A673 (cell line): Measurements from ENCODE around the gene SHANK1. TPM values are rescaled to one million over a fixed set of nuclear protein-coding genes. Genes with fewer than 3 reads are reported as not detected.

Experiments used
- BruUV-seq: library from RNA; stranded (reverse); fragments of 400-500 nt; replicated peaks from 2 replicates; lab custom pipeline; 2021; lab: Mats Ljungman, UMichigan
- CTCF ChIA-PET: fragments of 300-600 bp; sonication (Branson Sonifier 250); formaldehyde crosslinking; loops from one replicate; lab custom pipeline; 2022; ENCODE audit warnings: antibody characterized with exemption; lab: Charles Lee
- POLR2A ChIA-PET: fragments of 300-600 bp; sonication (Branson Sonifier 250); formaldehyde crosslinking; loops from one replicate; lab custom pipeline; 2022; ENCODE audit warnings: antibody characterized with exemption; ENCODE audit not compliant: low non-redundant PET; lab: Charles Lee
- DNase-seq: peaks from one replicate; pipeline ENCODE4 v3.0.0-alpha.2; 2015; ENCODE audit warnings: low spot score
- H3K27ac ChIP-seq: fragments of 200-600 bp; sonication (generic); 2 replicates; pipeline ENCODE4 v1.5.1; 2016; ENCODE audit warnings: mixed run types, low read depth, mild to moderate bottlenecking, mixed read lengths, antibody characterized with exemption, low read length; ENCODE audit not compliant: poor library complexity, severe bottlenecking
- H3K27me3 ChIP-seq: fragments of 200-600 bp; sonication (generic); replicated peaks from 2 replicates; pipeline ENCODE4 v1.6.1; 2017; ENCODE audit warnings: mixed run types, low read depth, mild to moderate bottlenecking, mixed read lengths, antibody characterized with exemption, low read length; ENCODE audit not compliant: insufficient read depth, poor library complexity
- H3K36me3 ChIP-seq: fragments of 200-600 bp; sonication (generic); 2 replicates; pipeline ENCODE4 v1.6.1; 2016; ENCODE audit warnings: mixed run types, mild to moderate bottlenecking, mixed read lengths, antibody characterized with exemption, low read length; ENCODE audit not compliant: insufficient read depth, poor library complexity, severe bottlenecking
- H3K4me1 ChIP-seq: fragments of 200-600 bp; sonication (generic); 2 replicates; pipeline ENCODE4 v1.6.1; 2017; ENCODE audit warnings: mixed run types, mild to moderate bottlenecking, mixed read lengths, antibody characterized with exemption, low read length; ENCODE audit not compliant: insufficient read depth, poor library complexity, severe bottlenecking
- H3K4me3 ChIP-seq: fragments of 200-600 bp; sonication (generic); 2 replicates; pipeline ENCODE4 v1.5.1; 2016; ENCODE audit warnings: low read depth, mixed run types, mild to moderate bottlenecking, mixed read lengths, low read length; ENCODE audit not compliant: poor library complexity, severe bottlenecking
- H3K9me3 ChIP-seq: fragments of 200-600 bp; sonication (generic); 2 replicates; pipeline ENCODE4 v1.6.1; 2016; ENCODE audit warnings: mixed run types, low read depth, mild to moderate bottlenecking, mixed read lengths, antibody characterized with exemption, low read length; ENCODE audit not compliant: poor library complexity, severe bottlenecking
- CTCF ChIP-seq: fragments of 300-800, 200-600 bp; sonication (generic); conservative IDR thresholded peaks from 2 replicates; pipeline ENCODE4 v1.5.1; 2017; ENCODE audit warnings: low read depth, mild to moderate bottlenecking, antibody characterized with exemption, low read length, moderate library complexity, mixed read lengths
- EZH2 ChIP-seq: fragments of 200-600 bp; sonication (generic); IDR thresholded peaks from 2 replicates; pipeline ENCODE4 v1.6.1; 2017; ENCODE audit warnings: borderline replicate concordance, low read depth, mild to moderate bottlenecking, mixed read lengths, antibody characterized with exemption, low read length; ENCODE audit not compliant: poor library complexity, severe bottlenecking
- intact Hi-C: fragments of 100-400 bp; cut with micrococcal nuclease; formaldehyde crosslinking; loops from one replicate; pipeline ENCODE4 v1.10.0; 2022; ENCODE audit not compliant: unreplicated experiment
- total RNA-seq: library from RNA; stranded (reverse); gene quantifications from 2 replicates; pipeline ENCODE4 v1.2.3, GENCODE V29; 2021

Gene SHANK1
- total RNA-seq, 1 experiment from 2014 or later = 69.7 TPM

- Histone ChIP-seq H3K4me3 (no peak overlapping the region), H3K27me3 (no peaks in the 10 kb centered on the region), H3K9me3 (no peaks in the 10 kb centered on the region), H3K36me3 (peaks cover 47% of the 10 kb centered on the region), H3K27ac (no peak overlapping the region), H3K4me1 (peaks cover 8% of the 10 kb centered on the region)
- intact Hi-C loops = no loop called here
- ChIA-PET CTCF (no interaction called here), POLR2A (no interaction called here)
- BruUV-seq = no TSS peak
- TF ChIP-seq CTCF (peak; percentile 38), EZH2 (no peak)
- peak; percentile 52 for DNase-seq
These were observed 9.5 kb downstream of the SHANK1 start for GRCh38 chr19:50710094-50710493.

- CTCF ChIA-PET = no interaction called here
- Histone ChIP-seq H3K27me3 (no peaks in the 10 kb centered on the region), H3K27ac (no peak overlapping the region), H3K9me3 (no peaks in the 10 kb centered on the region), H3K36me3 (peaks cover 33% of the 10 kb centered on the region), H3K4me3 (no peak overlapping the region), H3K4me1 (peaks cover 14% of the 10 kb centered on the region)
- POLR2A ChIA-PET = no interaction called here
- TF ChIP-seq CTCF = no peak
- no peak for TF ChIP-seq EZH2
- intact Hi-C loops = loop anchor here (5.0 to 10.0 kb wide), 2 partner anchors 306 to 389 kb away; partner anchors contain the start of gene KLK10
- no peak for DNase-seq
- no TSS peak for BruUV-seq
These were observed 11.3 kb downstream of the SHANK1 start for GRCh38 chr19:50708179-50708879.

GRCh38 chr19:50706387-50706786 lies 13.2 kb downstream of the SHANK1 start:
- Histone ChIP-seq H3K4me3 (no peak overlapping the region), H3K4me1 (peaks cover 14% of the 10 kb centered on the region), H3K27me3 (no peaks in the 10 kb centered on the region), H3K36me3 (peaks cover 15% of the 10 kb centered on the region), H3K27ac (no peak overlapping the region), H3K9me3 (no peaks in the 10 kb centered on the region)
- BruUV-seq = no TSS peak
- CTCF ChIA-PET = interaction anchor here (0.7 kb wide), 1 partner anchor 102 kb away, joined by 3 read pairs; no protein-coding TSS in a partner anchor
- no peak for TF ChIP-seq CTCF
- no peak for TF ChIP-seq EZH2
- DNase-seq = no peak
- POLR2A ChIA-PET = no interaction called here
- intact Hi-C loops = loop anchor here (5.0 to 10.0 kb wide), 2 partner anchors 308 to 391 kb away; partner anchors contain the start of gene KLK10
